IPS-NIHi11 (cell line): ENCODE data around the gene BCL2L11.
"Not testable (repeated sequence)": the region's sequence is repeated elsewhere in the genome, so short reads cannot be mapped to it uniquely, and the experiment has no call there.

Experiments
- DNase-seq: peaks from one replicate; pipeline ENCODE4 v3.0.0; 2012; ENCODE audit warnings: mixed read lengths, low spot score

The BCL2L11 gene, protein sequence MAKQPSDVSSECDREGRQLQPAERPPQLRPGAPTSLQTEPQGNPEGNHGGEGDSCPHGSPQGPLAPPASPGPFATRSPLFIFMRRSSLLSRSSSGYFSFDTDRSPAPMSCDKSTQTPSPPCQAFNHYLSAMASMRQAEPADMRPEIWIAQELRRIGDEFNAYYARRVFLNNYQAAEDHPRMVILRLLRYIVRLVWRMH

DNA sequence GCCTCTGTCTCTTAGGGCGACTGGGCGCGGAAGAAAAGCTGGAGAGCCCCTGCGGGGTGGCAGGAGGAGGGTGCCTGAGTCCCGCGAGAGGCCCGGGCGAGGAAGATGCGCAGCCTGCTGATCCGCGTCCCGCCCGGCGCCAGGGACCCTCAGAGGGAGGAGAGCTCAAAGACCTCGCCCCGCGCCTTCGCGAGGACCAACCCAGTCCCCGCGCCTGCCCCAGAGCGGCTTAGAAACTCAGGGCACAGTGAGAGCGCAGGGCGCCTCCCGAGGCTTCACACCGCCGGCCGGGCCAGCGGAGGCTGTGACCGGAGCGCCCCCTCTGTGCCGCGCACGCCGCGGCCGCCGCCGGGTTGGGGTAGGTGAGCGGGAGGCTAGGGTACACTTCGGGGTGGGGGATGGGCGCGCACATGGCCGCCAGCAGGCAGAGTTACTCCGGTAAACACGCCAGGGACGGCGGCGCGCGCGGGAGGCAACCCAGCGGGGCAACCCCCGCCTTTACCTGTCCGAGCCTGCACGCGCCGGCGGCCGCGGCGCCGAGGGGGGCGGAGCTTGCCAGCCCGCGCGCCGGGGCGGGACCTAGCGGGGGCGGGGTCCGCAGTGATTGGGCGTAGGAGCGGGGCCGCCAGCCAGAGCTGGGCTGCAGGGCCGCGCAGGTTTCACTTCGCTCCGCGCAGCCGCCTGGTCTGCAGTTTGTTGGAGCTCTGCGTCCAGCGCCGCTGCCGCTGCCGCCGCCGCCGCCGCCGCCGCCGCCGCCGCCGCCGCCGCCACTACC is at the start of gene BCL2L11:
TSS of gene BCL2L11 (plus strand) at position 662 of the 775 bp plus-strand sequence. CDS start 2,832 bp downstream, outside the sequence.
- DNase-seq = peak; percentile 89

GRCh38 chr2:111071600-111072171 is 49.0 kb upstream of the BCL2L11 start:
- DNase-seq = no peak

DNA sequence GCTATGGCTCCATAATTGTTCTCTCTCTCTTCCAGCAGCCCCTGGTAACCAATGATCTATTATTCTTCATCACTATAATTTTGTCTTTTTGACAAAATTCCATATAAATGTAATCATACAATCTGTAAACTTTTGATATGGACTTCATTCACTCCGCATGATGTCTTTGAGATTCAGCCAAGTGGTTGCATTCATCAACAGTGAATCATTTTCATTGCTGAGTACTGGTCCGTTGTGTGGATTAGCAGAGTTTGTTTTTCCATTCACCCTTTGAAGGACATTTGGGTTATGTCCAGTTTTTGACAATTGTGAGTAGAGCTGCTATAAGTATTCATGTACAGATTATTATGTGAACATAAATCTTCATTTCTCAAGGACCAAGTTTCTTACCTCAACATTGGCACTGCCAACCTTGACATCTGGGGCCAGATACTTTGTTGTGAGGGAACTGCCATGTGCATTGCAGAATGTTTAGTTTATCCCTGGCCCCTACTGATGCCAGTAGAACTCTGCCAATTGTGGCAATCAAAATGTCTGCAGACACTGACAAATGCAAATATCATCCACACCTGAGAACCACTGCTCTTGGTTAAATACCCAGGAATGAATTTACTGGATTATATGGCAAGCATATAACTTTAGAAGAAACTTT is 48.4 kb upstream of the BCL2L11 start:
- DNase-seq = no peak

DNA sequence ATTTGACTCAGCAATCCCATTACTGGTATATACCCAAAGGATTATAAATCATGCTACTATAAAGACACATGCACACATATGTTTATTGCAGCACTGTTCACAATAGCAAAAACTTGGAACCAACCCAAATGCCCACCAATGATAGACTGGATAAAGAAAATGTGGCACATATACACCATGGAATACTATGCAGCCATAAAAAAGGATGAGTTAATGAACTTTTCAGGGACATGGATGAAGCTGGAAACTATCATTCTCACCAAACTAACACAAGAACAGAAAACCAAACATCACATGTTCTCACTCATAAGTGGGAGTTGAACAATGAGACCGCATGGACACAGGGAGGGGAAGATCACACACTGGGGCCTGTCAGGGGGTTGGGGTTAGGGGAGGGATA is 38.1 kb upstream of the BCL2L11 start:
- not testable (repeated sequence) for DNase-seq

- DNase-seq = no peak
Observed at GRCh38 chr2:111091811-111092211, 28.9 kb upstream of the BCL2L11 start.

GRCh38 chr2:111094691-111095090 is 26.0 kb upstream of the BCL2L11 start:
- no peak for DNase-seq

GRCh38 chr2:111095434-111095833 is 25.3 kb upstream of the BCL2L11 start:
- no peak for DNase-seq

DNA sequence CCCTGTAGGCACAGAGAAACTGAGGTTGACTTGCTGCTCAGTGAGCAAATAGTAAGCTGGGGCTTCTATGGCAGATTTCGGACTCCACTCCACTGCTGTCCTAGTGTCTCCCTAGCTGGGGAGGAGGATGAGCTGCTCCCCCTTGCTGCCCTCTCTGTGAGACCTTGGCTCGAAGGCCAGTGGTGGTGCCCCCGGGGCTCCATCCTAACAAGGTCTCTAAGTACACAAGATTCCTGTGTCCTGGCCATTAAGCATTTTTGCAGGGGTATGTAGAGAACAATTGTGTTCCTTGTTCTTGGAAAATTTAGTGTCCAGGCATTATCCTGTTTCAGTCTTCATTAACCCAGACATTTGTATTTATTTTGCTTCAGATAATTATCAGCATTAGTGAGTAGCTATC is 21.3 kb upstream of the BCL2L11 start:
- DNase-seq = no peak

DNA sequence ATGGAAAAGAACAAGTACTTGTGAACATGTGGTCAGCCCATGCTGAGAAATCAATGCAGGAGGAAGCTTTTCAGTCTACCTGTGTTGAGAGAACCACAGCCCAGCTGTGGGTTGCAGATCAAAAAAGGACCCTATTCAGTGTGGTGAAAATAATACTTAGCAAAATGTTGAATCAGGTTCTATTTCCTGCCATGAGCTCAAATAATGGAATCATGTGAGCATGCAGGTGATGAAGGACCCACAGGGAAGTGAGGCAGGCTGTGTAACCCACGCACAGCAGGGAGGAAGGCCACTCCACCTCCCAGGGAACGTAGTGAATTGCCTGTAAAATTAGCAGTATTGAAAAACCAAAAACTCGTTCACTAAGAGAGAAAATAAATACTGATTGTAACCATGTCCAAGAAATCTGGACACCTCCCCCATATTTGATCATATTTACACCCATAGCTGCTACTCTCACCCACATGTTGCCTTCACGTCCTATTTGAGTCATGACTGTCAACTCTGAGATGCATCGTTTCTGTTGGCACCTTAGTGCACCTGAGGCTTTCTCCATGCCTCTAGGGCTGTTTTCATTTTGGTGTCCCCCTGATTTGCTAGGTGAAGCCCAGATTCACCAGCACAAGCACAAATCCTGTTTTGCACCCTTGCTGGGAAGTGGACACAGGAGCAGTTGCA is 20.5 kb upstream of the BCL2L11 start:
- no peak for DNase-seq

DNA sequence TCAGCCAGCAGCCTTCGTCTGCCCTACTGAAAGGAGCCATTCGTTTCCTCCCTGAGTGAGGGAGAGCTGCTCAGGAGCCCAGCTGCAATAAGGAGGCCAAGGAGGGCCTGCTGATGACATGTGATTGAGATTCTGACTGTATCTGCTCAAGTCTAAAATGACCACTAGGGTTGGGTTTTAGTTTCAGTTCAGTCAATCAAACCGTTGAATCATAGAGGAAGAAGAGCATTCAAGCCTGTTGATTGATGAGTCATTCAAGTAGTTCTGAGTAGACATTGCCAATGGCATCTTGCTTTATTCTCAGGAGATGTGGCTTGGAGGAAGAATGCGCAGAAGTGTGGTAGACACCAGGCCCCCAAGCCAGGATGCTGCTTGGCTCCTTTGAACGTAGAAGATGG is 19.9 kb upstream of the BCL2L11 start:
- DNase-seq = no peak

GRCh38 chr2:111101592-111101991 is 19.1 kb upstream of the BCL2L11 start:
- no peak for DNase-seq

DNA sequence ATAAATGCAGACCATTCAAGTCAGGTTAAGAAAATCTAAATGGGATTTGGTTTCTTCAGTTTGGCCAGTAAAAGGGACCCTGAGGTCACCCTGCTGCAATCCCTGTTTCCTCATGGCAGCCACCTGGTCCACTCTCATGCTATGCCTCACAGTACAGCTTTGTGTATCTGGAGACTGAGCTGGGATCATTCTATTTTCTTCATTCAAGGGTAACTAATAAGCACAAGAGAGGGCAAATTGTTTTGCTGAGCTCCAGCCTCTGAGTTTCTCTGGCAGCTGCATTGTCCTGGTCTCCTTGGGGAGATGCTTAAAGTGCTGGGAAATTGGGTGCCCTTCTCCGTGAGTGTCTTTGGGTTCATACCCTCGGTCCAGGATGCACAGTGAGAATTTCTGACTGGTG is 18.5 kb upstream of the BCL2L11 start:
- no peak for DNase-seq

DNA sequence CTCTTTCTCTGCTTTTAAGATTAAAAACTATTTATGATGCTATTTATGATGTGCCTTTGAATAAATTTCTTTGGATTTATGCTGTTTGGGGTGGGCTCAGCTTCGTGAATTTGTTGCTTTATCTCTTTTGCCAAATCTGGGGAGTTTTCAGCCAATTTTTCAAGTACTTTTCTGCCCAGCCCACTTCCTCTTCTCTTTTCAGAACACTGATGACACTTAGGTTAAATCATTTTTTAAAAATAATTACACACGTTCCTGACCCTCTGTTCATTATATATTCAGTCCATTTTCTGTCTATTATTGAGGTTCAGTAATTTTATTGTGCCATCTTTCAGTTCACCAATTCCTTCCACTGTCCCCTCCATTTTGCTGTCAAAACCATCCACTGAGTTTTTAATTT is 14.8 kb upstream of the BCL2L11 start:
- DNase-seq = no peak

DNA sequence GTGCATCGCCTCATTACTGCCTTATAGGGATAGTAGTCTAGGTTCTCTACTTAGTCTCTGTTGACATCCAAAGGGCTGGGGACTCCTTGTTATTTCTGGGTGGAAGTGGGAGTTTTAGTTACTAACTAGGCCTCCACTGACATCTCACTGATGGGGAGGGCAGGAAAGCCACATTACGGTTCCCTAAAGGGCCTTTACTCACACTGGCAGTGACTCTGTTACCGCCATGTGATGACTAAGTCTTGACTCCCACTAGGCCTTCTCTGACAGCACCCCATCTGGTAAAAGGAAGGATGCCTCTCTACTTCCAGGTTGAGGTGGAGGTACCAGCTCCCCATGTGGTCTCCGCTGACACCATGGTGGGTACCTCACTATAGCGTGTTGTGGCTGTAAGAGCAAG is 14.0 kb upstream of the BCL2L11 start:
- DNase-seq = no peak

DNA sequence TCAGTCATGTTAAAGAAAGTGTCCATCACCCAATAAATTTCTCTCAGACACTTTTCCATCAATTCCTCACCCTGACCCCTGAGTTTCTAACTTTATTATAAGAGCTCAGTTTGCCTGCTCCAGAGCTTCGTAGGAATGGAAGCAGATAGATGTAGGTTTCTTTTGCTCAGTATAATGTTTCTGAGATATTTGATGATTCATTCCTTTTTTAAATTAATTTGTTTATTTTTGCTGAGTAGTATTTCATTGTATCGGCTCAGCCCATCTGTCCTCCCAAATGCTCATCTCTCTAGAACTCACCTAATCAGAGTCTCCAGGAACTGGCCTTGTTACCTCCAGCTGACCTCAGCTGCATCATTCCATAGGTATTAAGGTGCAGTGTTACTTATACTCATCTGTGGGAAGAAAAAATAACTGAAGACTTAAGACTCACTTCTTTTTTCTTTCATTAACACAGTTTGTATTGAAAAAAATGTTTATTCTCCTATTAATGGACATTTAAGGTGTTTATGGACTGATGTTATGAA is 11.9 kb upstream of the BCL2L11 start:
- no peak for DNase-seq

GRCh38 chr2:111111101-111111755 is 9.5 kb upstream of the BCL2L11 start:
- DNase-seq = no peak

DNA sequence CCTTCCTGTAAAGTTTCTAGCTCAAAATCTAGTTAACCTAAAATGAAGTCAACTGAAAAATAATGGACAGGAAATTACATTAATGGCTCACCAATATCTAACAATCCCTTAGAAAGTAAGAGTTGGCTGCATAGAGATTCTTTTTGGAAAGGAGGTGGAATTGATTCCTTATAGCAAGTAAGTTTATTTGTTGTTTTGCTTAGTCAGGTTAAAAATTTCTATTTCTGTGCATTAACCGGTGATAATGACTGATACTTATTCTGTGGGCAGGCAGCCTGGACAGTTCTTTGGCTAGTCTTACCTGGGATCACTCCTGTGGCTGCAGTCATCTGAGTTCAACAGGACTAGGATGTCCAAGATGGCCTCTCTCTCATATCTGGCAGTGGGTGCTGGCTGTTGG is 6.9 kb upstream of the BCL2L11 start:
- no peak for DNase-seq

DNA sequence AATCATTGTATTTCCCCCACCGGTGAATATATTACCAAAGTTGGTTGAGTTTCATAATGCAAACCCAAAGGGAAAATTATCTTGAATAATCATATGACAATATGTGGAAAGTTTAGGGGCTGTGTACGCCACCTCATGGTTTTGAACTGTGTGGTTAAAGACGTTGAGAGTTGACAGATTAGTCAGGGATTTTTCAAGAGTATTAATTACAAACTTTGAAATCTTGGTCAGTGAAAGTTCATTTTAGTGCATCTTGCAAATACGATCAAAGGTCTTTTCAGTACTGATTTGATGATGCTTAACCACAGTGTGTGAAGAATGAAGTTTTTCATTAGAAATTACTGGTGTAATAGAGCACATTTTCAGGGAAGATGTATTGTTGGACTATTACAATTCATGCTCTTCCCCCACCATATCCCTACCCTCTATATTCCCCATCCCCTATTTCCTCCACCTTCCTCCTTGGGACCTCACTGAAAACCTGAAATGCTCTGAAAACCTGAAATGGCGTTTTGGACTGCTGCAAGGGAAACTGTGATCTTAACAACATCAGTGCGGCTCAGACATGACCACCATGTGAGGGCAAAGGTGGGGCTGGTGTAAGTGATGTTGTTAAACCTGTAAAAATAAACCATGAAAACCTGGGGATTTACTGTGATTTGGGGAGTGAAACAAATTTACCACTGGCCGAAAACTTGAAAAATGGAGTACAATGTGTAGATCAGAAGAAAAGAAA is 4.5 kb upstream of the BCL2L11 start:
- no peak for DNase-seq

DNA sequence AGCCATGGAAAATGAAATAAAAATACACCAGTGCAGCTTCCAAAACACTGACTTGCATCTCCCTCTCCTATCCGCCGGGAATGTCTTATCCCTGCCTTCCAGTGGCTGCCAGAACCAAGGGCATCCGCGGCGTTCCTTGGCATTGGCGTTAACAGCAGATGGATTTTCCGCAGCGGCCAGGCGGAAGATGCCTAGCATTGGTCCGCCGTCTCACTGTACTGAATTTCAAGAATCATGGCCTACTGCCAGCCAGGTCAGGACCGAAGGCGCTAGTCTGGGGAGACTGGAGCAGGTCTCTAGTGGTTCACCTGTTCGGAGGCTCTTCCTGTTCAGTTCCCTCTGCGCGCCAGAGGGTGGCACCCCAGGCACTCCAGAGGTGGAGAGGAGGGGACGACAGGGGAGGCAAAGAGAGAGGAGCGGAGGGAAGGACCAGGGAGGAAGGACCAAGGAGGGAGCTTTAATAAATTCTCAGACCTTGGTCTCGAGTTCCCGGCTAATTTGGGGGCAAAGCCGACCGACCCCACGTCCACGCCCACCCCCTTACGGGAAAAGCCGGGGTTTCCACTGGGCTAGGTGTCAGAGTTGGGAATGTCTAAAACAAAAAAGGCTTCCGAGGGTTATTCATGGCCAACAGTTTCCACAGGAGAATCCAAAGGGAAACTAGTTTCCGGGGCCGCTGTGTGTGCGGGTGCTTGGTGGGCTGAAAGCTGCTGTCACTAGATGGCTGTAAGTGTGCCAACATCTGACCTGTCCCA is 3.7 kb upstream of the BCL2L11 start:
- DNase-seq = peak; percentile 87
